Tibial nerve (tissue), 4 donors: ENCODE results near the gene CENPF. TPM values are rescaled to one million over a fixed set of nuclear protein-coding genes. Genes with fewer than 3 reads are reported as not detected.
"Not testable (repeated sequence)": the region's sequence is repeated elsewhere in the genome, so short reads cannot be mapped to it uniquely, and the experiment has no call there.

Experiments
- DNase-seq, 2 donors: peaks; one replicate each; pipeline ENCODE4 v3.0.0-alpha.2; 2019; ENCODE audit warnings: low spot score in 2 of 2
- H3K27ac ChIP-seq, 4 donors: fragments of 200-600 bp; sonication (generic) in 3 of 4; one replicate each; pipeline ENCODE4 v1.5.1; 2017 to 2019; ENCODE audit warnings: mild to moderate bottlenecking in 1 of 4
- H3K27me3 ChIP-seq, 2 donors: fragments of 200-600 bp; sonication (generic) in 1 of 2; one replicate each; pipeline versions ENCODE4 v1.5.1 to v1.6.0; 2017 to 2019
- H3K36me3 ChIP-seq, 3 donors: fragments of 200-600 bp; sonication (generic); one replicate each; pipeline ENCODE4 v1.5.1; 2018 to 2019
- H3K4me1 ChIP-seq, 4 donors: fragments of 200-600 bp; sonication (generic) in 3 of 4; one replicate each; pipeline ENCODE4 v1.5.1; 2017 to 2019
- H3K4me3 ChIP-seq, 4 donors: fragments of 200-600 bp; sonication (generic) in 3 of 4; one replicate each; pipeline ENCODE4 v1.5.1; 2017 to 2019; ENCODE audit warnings: mild to moderate bottlenecking in 1 of 4, moderate library complexity in 1 of 4
- H3K9me3 ChIP-seq, 4 donors: fragments of 200-600 bp; sonication (generic) in 3 of 4; one replicate each; pipeline ENCODE4 v1.5.1; 2017 to 2019
- EP300 ChIP-seq, 2 donors: sonication (generic); formaldehyde crosslinking; IDR thresholded peaks; one replicate each; pipeline ENCODE4 v1.6.1; 2017; ENCODE audit warnings: antibody characterized with exemption in 2 of 2, mild to moderate bottlenecking in 1 of 2
- POLR2A ChIP-seq, 2 donors: fragments of 450-650 bp; IDR thresholded peaks; one replicate each; pipeline ENCODE4 v1.6.1; 2017; ENCODE audit warnings: antibody characterized with exemption in 2 of 2, mild to moderate bottlenecking in 2 of 2, moderate library complexity in 2 of 2
- WGBS, 2 donors: methylation state at CpG; one replicate each; pipeline ENCODE4 v1.1.5; 2018; 5-methylcytosine and 5-hydroxymethylcytosine counted together
- total RNA-seq, 4 donors: library from RNA; depleted of rRNA; stranded (reverse); fragments of >200 nt; gene quantifications; one replicate each; pipeline ENCODE4 v1.1.0, GENCODE V29; 2016
- TF ChIP-seq, protein P1 (sequence below), 5 experiments: fragments of 200-600 bp in 3 of 5; fragments of 450-650 bp in 2 of 5; sonication (generic) in 3 of 5; IDR thresholded peaks; one replicate each; pipeline ENCODE4 v1.5.1; 2016 to 2019; ENCODE audit warnings: antibody characterized with exemption in 5 of 5, mild to moderate bottlenecking in 3 of 5, moderate library complexity in 2 of 5

The CENPF gene
- total RNA-seq, 4 donors from 2014 or later, result 0.84 to 4.4 (median 1.1) TPM

DNA sequence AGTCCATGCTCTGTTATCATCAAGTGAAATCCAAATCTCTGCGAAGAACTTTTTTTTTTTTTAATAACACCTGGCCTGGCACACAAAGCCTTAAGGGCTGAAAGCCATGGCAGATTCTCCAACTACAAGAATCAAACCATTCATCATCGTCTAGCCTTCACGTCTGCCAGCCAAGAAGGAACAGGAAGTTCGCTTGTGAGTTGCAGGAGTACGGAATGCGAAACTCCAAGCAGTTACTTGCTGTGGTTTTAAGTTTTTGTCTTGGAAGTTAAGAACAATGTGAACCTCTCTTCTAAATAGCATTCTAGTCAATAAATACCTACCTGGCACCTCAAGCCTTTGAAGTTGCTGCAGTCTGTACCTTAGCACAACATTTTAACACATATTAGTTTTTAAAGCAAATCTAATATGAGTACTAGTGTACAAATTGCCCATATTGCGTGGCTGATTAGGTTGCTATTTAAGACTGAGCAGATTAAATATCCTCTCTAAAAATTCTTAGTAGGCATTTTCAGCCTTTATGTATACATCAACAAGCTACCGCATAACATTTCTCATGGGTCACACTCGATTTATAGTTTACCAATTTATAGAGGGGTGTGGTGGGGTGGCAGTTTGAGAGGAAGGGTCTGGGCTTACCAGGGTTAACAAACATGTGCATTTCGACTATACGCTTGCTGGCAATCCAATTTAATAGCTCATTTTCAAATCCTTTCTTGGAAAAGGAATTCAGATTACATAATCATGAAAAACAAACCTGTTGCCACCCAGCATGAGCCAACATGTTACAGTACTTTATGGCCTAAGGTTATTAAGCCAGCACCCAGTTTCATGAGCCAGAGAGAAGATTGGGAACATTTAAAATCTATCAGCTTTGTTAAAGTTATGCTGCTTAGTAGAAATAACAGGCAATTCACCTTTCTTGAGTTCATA lies 29.3 kb upstream of the CENPF start:
- TF ChIP-seq, protein P1, sequence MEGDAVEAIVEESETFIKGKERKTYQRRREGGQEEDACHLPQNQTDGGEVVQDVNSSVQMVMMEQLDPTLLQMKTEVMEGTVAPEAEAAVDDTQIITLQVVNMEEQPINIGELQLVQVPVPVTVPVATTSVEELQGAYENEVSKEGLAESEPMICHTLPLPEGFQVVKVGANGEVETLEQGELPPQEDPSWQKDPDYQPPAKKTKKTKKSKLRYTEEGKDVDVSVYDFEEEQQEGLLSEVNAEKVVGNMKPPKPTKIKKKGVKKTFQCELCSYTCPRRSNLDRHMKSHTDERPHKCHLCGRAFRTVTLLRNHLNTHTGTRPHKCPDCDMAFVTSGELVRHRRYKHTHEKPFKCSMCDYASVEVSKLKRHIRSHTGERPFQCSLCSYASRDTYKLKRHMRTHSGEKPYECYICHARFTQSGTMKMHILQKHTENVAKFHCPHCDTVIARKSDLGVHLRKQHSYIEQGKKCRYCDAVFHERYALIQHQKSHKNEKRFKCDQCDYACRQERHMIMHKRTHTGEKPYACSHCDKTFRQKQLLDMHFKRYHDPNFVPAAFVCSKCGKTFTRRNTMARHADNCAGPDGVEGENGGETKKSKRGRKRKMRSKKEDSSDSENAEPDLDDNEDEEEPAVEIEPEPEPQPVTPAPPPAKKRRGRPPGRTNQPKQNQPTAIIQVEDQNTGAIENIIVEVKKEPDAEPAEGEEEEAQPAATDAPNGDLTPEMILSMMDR (IDR thresholded peaks at IDR 0.05), result no peak
- TF ChIP-seq EP300 (IDR thresholded peaks at IDR 0.05), result no peak
- no peak for TF ChIP-seq POLR2A (IDR thresholded peaks at IDR 0.05)

DNA sequence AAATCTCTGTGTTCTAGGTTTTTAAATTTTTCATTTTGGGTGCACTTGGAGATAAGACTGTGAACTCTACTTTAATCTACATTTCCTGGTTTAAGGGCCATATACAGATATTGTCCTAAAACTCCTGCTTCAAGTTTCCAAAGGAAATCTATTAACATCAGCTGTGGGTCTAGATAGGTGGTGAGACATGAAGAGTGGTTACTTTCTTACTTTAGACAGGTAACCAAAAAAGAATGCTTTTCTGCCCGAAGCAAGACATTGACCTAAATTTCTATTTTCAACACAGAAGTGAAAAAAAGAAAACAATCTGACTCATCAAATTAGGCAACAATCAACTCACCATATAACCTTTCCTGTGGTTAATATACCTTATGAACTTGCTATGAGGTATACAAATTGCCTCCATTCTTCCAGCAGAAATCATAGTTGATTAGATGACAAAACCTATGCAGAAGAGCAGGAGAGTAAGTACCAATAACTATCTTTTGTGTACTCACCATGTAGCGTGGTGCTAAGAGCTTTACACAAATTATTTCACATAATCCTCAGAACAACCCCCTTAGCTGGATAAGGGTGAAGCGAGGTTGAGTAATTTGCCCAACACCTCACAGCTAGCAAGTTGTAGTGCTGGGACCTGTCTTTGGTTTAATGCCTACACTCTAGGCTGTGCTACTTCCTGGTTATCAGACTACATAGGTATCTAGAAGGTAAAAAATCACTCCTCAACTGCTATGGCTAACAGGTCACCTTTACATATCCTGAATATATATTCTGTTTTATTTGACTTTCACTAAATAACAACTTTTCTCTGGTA lies 28.2 kb upstream of the CENPF start:
- H3K27ac ChIP-seq, result no peak overlapping the region
- H3K4me1 ChIP-seq, result no peaks in the 10 kb centered on the region
- H3K4me3 ChIP-seq, result no peak overlapping the region
- no peak for DNase-seq
- H3K9me3 ChIP-seq, result peaks cover 0 to 26% (median 3%) of the 10 kb centered on the region in 4 donors
- H3K36me3 ChIP-seq, result no peaks in the 10 kb centered on the region
- 90 to 91% methylated on average over 3 of the region's 3 CpGs for WGBS, 2 donors
- H3K27me3 ChIP-seq, result no peaks in the 10 kb centered on the region
- TF ChIP-seq, protein P1 (IDR thresholded peaks at IDR 0.05), result no peak
- no peak for TF ChIP-seq EP300 (IDR thresholded peaks at IDR 0.05)
- TF ChIP-seq POLR2A (IDR thresholded peaks at IDR 0.05), result no peak

More for the DNA sequence above, 29.3 kb upstream of the CENPF start:
- Histone ChIP-seq H3K36me3 (no peaks in the 10 kb centered on the region), H3K9me3 (peaks cover 0 to 26% (median 3%) of the 10 kb centered on the region in 4 donors), H3K4me3 (no peak overlapping the region), H3K27me3 (no peaks in the 10 kb centered on the region), H3K27ac (no peak overlapping the region), H3K4me1 (no peaks in the 10 kb centered on the region)
- no peak for DNase-seq
- WGBS, 2 donors, result 65 to 76% methylated on average over 11 of the region's 11 CpGs

DNA sequence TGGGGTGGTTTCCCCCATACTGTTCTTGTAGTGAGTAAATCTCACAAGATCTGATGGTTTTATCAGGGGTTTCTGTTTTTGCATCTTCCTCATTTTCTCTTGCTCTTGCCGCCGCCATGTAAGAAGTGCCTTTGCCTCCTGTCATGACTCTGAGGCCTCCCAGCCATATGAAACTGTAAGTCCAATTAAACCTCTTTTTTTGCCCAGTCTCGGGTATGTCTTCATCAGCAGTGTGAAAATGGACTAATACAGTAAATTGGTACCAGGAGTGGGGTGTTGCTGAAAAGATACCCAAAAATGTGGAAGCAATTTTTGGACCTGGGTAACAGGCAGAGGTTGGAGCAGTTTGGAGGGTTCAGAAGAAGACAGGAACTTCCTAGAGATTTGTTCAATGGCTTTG lies 26.9 kb upstream of the CENPF start:
- H3K27me3 ChIP-seq, DNase-seq, H3K4me3 ChIP-seq, H3K4me1 ChIP-seq, H3K36me3 ChIP-seq, H3K27ac ChIP-seq: not testable (repeated sequence)
- 73 to 88% methylated on average over 3 of the region's 3 CpGs for WGBS, 2 donors
- peaks cover 0 to 26% (median 3%) of the 10 kb centered on the region in 4 donors for H3K9me3 ChIP-seq

DNA sequence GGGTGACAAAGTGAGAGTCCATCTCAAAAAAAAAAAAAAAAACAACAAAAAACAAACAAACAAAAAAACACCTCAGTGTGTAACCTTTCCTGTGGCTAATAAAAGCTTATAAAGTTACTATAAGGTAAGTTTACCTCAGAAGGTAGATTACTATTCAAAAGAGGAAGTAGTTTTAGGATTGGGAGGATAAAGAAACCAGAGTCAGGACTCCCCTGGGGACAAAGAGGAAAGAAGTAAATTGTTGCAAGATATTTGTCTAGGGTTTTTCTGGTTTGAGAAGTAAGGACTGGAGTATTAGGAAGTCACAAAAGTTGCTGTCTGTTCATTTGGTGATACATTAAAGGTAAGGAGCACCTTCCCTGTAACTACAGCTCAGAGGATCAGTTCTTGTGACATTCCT lies 23.8 kb upstream of the CENPF start:
- TF ChIP-seq, protein P1 (IDR thresholded peaks at IDR 0.05), result no peak
- TF ChIP-seq EP300 (IDR thresholded peaks at IDR 0.05) (no peak), POLR2A (IDR thresholded peaks at IDR 0.05) (no peak)
- no peak overlapping the region for H3K27ac ChIP-seq
- H3K4me1 ChIP-seq, result no peaks in the 10 kb centered on the region
- no peak overlapping the region for H3K4me3 ChIP-seq
- H3K9me3 ChIP-seq, result peaks cover 0 to 26% (median 3%) of the 10 kb centered on the region in 4 donors
- no peaks in the 10 kb centered on the region for H3K36me3 ChIP-seq
- DNase-seq, result no peak
- no peaks in the 10 kb centered on the region for H3K27me3 ChIP-seq

DNA sequence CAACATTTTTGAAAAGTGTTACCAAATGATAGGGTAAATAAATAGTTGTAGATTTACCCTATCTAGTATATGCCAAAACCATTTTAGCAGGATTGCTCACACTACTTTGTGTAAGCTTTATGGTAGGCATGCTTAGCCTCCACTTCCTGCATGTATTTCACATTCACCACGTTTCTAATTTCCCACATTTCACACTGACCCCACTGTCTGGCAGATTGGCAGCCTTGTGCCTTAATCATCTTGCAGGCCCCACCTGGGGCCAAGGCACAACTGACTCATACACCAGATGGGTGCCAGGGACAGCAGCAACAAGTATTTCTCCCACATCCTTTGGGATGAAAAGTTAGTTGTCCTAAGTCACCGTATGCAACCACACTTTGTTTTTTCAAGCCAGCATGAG lies 21.2 kb upstream of the CENPF start:
- Histone ChIP-seq H3K27me3 (no peaks in the 10 kb centered on the region), H3K9me3 (peaks cover 0 to 8% (median 0%) of the 10 kb centered on the region in 4 donors), H3K4me3 (no peak overlapping the region), H3K36me3 (no peaks in the 10 kb centered on the region), H3K27ac (no peak overlapping the region), H3K4me1 (peaks cover 0 to 3% (median 0%) of the 10 kb centered on the region in 4 donors)
- no peak for TF ChIP-seq POLR2A (IDR thresholded peaks at IDR 0.05)
- TF ChIP-seq, protein P1 (IDR thresholded peaks at IDR 0.05), result no peak
- no peak for TF ChIP-seq EP300 (IDR thresholded peaks at IDR 0.05)
- WGBS, 2 donors, result 22 to 32% methylated on average over 2 of the region's 2 CpGs
- DNase-seq, result no peak
